Karpas-422 (cell line): ENCODE results near the gene LIPT1. TPM values are rescaled to one million over a fixed set of nuclear protein-coding genes. Genes with fewer than 3 reads are reported as not detected.

Experiments
- DNase-seq: peaks from one replicate; pipeline ENCODE4 v3.0.0-alpha.2; 2015
- H2AFZ ChIP-seq: fragments of 200-600 bp; sonication (generic); 2 replicates; pipeline ENCODE4 v1.6.1; 2014; ENCODE audit warnings: antibody characterized with exemption, low read length, mixed read lengths
- H3K27ac ChIP-seq: fragments of 200-600 bp; sonication (generic); 2 replicates; pipeline ENCODE4 v1.5.1; 2014; ENCODE audit warnings: mild to moderate bottlenecking, low read length, moderate library complexity
- H3K27me3 ChIP-seq: fragments of 200-600 bp; sonication (generic); 2 replicates; pipeline ENCODE4 v1.6.1; 2014; ENCODE audit warnings: low read length, mixed read lengths
- H3K36me3 ChIP-seq: fragments of 200-600 bp; sonication (generic); 2 replicates; pipeline ENCODE4 v1.6.1; 2014; ENCODE audit warnings: low read length, mixed read lengths; ENCODE audit not compliant: insufficient read depth
- H3K4me1 ChIP-seq: fragments of 200-600 bp; sonication (generic); 2 replicates; pipeline ENCODE4 v1.6.1; 2014; ENCODE audit warnings: mild to moderate bottlenecking, low read length, mixed read lengths
- H3K4me2 ChIP-seq: fragments of 200-600 bp; sonication (generic); 2 replicates; pipeline ENCODE4 v1.6.1; 2014; ENCODE audit warnings: low read length, low read depth, mild to moderate bottlenecking; ENCODE audit not compliant: poor library complexity, severe bottlenecking
- H3K4me3 ChIP-seq: fragments of 200-600 bp; sonication (generic); 2 replicates; pipeline ENCODE4 v1.5.1; 2014; ENCODE audit warnings: mild to moderate bottlenecking, antibody characterized with exemption, low read length, mixed read lengths
- H3K79me2 ChIP-seq: fragments of 200-600 bp; sonication (generic); 2 replicates; pipeline ENCODE4 v1.6.1; 2014; ENCODE audit warnings: mild to moderate bottlenecking, low read length, mixed read lengths
- H3K9ac ChIP-seq: fragments of 200-600 bp; sonication (generic); 2 replicates; pipeline ENCODE4 v1.6.0; 2014; ENCODE audit warnings: low read length
- H3K9me2 ChIP-seq: fragments of 200-600 bp; sonication (generic), shearing (Covaris generic); replicated peaks from 2 replicates; pipeline ENCODE4 v1.6.0; 2014; ENCODE audit warnings: mild to moderate bottlenecking, low read length, moderate library complexity; ENCODE audit not compliant: insufficient read depth
- H3K9me3 ChIP-seq: fragments of 300-700, 200-600 bp; sonication (generic); 2 replicates; pipeline ENCODE4 v1.6.1; 2014; ENCODE audit warnings: low read length, mixed read lengths
- H4K20me1 ChIP-seq: fragments of 200-600 bp; sonication (generic); 2 replicates; pipeline ENCODE4 v1.6.1; 2014; ENCODE audit warnings: mild to moderate bottlenecking, antibody characterized with exemption, low read length, low read depth; ENCODE audit not compliant: insufficient read depth
- small RNA-seq: library from RNA; depleted of rRNA; stranded (forward); fragments of <200 nt; gene quantifications from one replicate; pipeline ENCODE3, GENCODE V24; 2014
- total RNA-seq: library from RNA; depleted of rRNA; stranded (reverse); fragments of >200 nt; shearing (Covaris generic); gene quantifications from 2 replicates; pipeline ENCODE4 v1.2.3, GENCODE V29; 2014; ENCODE audit warnings: low replicate concordance; rRNA removed

Gene LIPT1
- total RNA-seq, 1 experiment from 2014 or later, result 42.0 TPM

- Histone ChIP-seq H3K9ac (no peak overlapping the region), H3K36me3 (0 out of 2 replicates have a peak, but pooled peaks cover 2% of the 10 kb centered on the region), H3K27me3 (no peaks in the 10 kb centered on the region), H3K79me2 (no peaks in the 10 kb centered on the region), H3K9me3 (peaks cover 4% of the 10 kb centered on the region; the same call in 1 of the 2 replicates), H2AFZ (no peak overlapping the region), H3K9me2 (no peaks in the 10 kb centered on the region), H4K20me1 (no peaks in the 10 kb centered on the region), H3K4me2 (no peak overlapping the region), H3K4me1 (no peaks in the 10 kb centered on the region), H3K27ac (no peak overlapping the region), H3K4me3 (no peak overlapping the region)
- no peak for DNase-seq
Observed at GRCh38 chr2:99201959-99202678, 47.4 kb downstream of the LIPT1 start.

DNA sequence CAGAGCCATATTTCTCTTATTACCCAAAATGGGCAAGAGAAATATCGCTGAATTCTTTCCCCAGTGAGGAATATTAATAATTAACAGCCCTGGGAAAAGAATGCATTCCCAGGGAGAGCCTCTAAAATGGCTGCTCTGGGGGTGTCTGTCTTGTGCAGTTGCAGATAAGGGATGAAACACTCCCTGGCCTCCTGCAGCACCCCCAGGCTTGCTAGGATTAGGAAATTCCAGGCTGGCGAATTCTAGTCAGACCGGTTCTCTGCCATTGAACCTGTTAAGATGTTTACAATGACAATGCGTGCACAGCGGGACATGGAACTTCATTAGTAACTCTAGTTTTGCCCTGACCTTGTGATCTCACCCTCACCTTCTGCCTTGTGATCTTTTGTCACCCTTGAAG is 50.7 kb downstream of the LIPT1 start:
- no peaks in the 10 kb centered on the region for H3K4me1 ChIP-seq
- H3K9ac ChIP-seq, result no peak overlapping the region
- DNase-seq, result no peak
- H2AFZ ChIP-seq, result no peak overlapping the region
- H3K79me2 ChIP-seq, result no peaks in the 10 kb centered on the region
- no peak overlapping the region for H3K27ac ChIP-seq
- H3K27me3 ChIP-seq, result no peaks in the 10 kb centered on the region
- no peak overlapping the region for H3K4me2 ChIP-seq
- no peaks in the 10 kb centered on the region for H3K9me2 ChIP-seq
- H4K20me1 ChIP-seq, result no peaks in the 10 kb centered on the region
- no peaks in the 10 kb centered on the region for H3K36me3 ChIP-seq
- no peak overlapping the region for H3K4me3 ChIP-seq
- H3K9me3 ChIP-seq, result peaks cover 4% of the 10 kb centered on the region; the same call in 1 of the 2 replicates

Small RNA genes lying within 50 kb of the gene (small RNA-seq; reads per million reads assigned to genes)
- gene AC092587.1, result not detected

Other genes starting within 250 kb of the LIPT1 start
- 1.0 and 2.5 TPM in 2 replicates for gene CRACDL, start 218.7 kb upstream of the LIPT1 start, total RNA-seq
- gene C2orf15, start 13.3 kb upstream of the LIPT1 start, total RNA-seq, result 1.4 and 2.0 TPM in 2 replicates
- gene TSGA10, start within 50 bp of the LIPT1 start, total RNA-seq, result 9.9 and 12.7 TPM in 2 replicates
- gene MITD1, start 26.1 kb downstream of the LIPT1 start, total RNA-seq, result 28.4 and 55.6 TPM in 2 replicates
- gene MRPL30, start 26.2 kb downstream of the LIPT1 start, total RNA-seq, result 32.1 and 47.1 TPM in 2 replicates
- gene LYG2, start 100.7 kb downstream of the LIPT1 start, total RNA-seq, result not detected in 2 replicates
- 2.4 and 2.7 TPM in 2 replicates for gene LYG1, start 146.2 kb downstream of the LIPT1 start, total RNA-seq
- gene TXNDC9, start 181.4 kb downstream of the LIPT1 start, total RNA-seq, result 19.0 and 57.2 TPM in 2 replicates
- 20.5 and 35.5 TPM in 2 replicates for gene EIF5B, start 182.4 kb downstream of the LIPT1 start, total RNA-seq